NOMO-1 (cell line): ENCODE measurements around the gene WWOX.

ENCODE experiments used
- DNase-seq, 2 experiments: peaks; one replicate each; lab custom pipeline; 2025; ENCODE audit not compliant: unreplicated experiment in 2 of 2; lab: John Stamatoyannopoulos, UW

The WWOX gene

DNA sequence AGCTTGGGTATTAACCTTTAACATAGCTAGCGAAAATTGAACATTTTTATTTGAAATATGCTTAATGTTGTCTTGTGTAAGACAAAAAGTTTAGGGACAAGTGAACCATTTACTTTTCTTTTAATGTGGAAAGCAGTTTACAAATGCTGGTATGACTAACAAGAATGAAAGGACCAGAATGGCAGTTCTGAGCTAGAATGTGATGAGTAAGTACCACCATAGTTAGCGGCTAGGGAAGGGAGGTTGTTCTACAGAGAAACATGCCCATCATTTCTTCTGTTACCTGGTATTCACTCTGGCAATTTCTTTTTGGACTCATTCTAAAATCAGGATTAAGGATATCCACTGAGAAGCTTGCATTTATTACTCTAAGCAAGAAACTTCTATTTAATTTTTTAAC, 121.1 kb downstream of the WWOX start:
- no peak for DNase-seq

DNA sequence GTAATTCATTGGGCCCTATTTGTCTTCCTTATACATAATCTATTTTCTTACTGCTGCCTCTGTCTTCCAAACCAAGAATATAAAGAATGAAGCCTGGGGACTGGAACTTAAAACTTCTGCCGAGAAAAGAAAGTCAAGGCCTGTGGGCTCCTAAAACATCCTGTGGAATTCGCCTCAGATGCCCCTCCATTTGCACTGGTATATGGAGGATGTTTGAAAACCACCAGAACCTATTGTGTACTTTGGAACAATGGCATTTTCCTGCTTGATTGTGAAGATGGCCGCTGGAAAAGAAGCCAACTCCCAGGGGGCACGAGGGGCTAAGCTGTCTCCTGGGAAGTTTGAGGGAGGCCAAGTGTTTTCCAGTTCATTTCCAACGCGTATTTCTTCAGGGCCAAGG, 122.4 kb downstream of the WWOX start:
- no peak for DNase-seq

DNA sequence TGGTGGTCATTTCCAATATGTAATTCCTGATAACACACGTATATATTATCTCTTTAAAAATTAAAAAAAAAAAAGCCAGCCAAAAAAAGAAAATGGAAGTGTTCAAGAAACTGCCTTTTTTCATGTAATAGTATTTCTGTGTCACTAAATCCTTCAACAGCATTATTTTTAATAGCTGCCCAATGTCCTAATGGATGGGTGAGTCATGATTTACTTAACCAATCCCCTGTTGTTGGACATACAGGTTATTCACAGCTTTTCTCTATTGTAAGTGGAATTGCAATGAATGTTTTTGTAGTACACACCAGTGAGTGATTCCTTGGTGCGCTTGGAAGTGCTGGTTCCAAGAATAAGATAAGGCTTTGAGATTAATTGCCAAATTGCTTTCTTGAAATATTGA, 124.9 kb downstream of the WWOX start:
- no peak for DNase-seq

DNA sequence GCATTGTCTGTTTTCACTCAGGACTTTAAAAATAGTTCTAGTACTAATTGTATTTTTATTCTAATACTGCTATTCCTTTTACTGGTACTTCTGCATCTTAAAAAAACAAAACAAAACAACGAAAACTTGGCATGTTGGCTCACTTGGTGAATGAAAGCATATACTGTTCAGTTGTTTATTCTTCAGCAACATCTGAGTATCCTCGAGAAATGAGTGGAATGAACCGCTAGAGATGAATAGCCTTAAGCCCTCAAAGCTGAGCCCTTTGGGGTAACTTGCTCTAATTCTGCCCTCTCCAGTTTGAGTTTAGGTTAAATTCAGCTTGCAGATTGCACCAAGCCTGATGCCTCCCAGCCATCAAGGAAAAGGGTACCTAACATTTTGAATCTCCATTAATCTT, 126.5 kb downstream of the WWOX start:
- DNase-seq, result no peak

DNA sequence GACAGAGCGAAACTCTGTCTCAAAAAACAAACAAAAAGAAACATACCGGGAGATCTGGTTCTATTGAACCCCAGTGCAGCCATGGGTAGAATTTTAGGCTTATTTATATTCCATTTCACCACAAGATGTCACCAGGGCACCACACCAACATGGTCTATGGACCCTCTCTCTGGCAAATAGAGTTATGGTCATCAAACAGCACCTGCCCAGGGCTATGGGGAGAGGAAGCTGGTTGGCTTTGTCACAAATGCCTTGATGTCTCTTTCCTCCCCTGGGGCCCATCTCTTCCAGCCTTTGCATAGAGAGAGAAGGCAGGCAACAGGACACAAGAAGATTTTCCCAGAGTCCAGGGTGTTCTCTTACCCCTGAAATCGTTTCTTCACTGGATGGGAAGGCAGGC, 128.4 kb downstream of the WWOX start:
- DNase-seq, result no peak

DNA sequence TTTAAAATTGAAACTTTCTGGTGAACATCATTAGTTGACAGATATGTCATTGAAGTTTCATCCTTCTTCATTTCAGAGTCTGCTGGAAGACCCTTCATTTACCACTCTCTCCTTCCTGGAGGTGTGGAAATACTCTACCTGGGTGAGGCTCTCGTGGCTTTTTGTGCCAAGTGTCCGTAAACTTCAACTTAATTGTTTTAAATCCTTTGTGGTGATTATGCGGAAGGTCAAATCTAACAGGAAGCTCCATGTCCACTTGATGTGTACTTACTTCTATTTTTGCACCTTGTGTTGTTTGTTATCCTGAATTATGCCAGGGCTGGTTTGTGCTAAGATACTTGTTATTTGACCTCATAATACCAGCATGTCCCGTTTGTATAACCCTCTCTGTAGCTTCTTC, 129.2 kb downstream of the WWOX start:
- no peak for DNase-seq

DNA sequence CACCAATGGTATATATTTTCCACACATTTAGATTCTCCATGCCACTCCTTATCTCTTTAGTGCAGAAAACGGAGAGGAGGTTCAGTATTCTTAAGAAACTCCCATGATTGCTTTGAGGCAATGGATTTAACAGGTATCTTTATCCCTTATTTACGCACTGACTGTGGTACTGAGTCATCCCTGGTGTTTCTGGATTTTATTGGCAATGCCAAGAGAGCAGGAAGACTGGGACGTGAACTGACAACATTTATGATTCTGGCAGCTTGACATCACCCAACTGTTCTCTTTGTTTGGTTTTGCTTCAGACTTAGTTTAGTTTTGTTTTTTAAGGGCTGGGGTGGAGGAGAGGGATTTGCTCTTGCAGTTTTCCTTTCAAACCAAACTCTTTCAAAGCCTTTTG, 131.4 kb downstream of the WWOX start:
- DNase-seq, result no peak

DNA sequence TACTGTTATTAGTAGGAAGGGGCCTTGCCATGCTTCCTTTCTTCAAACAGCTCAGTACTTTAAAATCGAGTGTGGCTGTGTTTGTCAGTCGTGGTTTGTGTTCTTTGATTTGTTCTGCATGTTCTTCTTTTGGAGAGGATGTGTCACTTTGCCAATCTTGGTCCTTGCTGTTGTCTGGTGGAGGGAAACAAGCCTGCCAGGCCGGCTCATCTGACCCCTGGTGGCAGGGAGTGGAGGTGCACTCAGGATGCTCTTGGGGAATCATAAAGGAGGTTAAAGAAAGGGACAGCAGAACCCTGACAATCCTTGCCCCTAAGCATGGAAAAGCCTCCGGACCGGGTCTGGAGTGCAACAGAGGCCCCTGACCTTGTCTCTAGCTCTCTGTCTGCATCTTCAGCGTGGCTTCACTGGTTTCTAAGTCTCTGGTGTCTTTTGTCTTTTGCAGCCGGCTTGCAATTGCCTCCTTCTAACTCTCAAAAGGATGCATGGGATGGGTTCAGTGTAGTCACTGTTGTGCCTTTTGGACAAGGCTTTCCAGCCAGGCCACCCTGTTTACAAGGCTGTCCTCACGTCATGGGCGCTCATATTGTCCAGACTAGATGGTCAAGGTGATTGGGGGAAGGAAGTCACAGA, 135.8 kb downstream of the WWOX start:
- peak; percentile 48 to 66 for DNase-seq

DNA sequence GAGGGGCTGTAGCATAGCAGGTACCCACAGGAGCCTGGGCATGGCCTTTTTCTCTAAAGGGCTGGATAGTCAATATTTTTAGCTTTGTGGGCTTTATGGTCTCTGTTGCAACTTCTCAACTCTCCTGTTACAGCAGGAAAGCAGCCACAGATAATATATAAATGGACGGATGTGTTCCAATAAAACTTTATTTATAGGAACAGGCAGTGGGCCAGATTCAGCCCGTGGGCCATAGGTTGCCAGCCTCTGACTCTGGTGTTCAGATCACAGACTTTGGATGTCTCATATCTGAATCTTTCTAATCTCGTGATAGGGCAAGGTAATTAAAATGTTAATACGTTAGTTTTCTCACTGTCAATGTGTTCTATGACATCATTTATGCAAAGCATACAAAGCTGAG, 136.4 kb downstream of the WWOX start:
- no peak for DNase-seq

DNA sequence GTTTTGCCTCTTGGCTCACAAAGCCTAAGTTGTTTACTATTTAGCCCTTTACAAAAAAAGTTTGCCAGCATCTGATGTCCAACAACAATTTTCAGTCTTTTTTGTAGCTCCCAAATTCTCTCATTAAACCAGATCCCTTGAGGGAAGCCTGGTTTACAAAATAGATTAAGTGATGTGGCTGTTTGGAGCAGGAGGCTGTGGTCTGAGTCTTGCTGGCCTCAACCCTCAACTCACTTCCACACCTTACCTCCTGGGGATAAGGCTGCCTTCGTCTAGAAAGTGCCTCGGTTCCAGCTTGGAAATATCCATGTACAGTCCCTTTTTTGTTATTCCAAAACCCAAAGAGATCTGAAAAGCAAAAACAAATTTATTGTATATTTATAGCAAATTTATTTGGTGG, 138.4 kb downstream of the WWOX start:
- no peak for DNase-seq

DNA sequence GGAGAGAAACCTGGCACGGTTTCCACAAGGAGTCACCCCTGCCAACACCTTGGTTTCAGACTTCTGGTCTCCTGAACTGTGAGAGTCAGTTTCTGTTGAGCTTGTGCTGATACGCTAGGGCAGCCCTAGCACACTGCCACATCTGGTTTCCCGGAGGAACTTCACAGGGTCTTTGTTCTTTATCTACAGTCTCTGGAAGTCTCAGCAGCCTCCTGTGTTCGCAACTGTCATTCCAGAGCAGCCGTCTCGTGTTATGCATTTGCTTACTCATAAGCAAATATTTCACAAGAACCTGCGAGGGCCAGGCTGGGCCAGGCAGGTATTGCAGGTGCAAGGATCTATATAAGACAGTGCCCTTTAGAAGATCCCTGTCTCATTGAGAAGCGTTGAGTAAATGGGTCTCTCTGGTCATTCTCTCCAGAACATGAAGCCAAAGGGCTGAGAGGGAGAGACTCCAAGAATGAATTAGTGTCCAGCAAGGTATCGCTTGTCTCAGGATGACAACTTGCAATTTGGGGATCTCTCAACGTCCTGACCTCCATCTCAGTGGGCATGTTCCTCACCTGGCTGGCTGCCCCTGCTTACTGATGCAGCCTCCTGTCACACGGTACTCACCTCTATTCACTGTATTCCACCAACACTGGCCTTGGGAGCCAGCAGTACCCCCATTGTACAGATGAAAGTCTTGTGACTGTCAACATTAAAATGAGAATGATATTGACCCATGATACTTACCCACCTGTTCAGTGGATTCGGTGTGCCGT, 141.2 kb downstream of the WWOX start:
- no peak for DNase-seq

DNA sequence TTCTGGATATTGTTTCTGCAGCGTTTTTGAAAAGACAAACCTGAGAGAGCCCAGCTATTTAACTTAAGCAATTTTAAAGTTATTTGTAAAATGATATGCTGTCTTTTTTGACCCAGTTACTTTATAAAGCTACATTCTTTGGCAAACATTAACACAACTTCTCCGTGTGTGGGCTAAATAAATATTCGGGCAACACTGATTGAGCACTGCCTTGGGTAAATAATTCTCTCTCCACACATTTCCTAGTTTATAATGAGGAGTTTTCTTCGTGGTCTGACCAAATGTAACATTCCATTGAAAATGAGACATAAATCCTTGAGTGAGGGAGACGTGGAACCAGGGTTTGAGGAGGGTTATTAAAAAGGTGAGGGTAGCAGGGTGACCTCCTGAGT, 142.8 kb downstream of the WWOX start:
- no peak for DNase-seq

DNA sequence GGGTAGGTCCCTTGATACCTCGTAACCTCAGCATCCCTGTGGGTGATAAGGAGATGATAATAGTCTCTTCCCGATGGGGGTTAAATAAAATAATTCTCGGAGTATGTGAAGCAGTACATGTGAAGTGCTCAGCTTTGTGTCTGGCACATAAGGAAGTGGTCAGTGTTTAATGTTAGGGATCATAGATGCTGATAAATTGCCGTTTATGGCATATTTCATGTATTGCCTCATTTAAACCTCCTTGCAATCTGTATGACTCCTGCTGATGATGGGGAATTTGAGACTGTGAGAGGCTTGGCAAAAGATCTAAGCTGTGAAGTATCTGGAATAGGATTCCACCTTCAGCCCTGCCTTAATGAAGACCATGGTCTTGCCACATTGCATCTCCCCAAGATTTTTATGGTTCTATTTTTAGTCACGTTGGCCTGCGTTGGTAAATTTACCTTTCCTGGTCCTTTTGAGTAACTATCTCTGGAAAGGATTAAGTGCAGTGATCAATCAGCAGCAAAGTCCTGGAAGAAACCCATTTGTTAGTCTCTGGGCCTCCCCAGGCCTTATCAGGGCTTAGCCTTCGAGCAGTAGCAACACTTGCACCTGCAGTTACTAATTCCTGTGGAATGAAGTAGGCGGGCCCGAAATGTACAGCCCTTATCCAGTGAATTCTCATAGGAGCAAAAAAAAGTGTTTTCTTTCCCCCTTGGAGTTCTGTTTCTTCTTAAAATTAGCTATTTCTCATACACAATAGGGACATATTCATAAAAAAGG, 144.9 kb downstream of the WWOX start:
- DNase-seq, result no peak

DNA sequence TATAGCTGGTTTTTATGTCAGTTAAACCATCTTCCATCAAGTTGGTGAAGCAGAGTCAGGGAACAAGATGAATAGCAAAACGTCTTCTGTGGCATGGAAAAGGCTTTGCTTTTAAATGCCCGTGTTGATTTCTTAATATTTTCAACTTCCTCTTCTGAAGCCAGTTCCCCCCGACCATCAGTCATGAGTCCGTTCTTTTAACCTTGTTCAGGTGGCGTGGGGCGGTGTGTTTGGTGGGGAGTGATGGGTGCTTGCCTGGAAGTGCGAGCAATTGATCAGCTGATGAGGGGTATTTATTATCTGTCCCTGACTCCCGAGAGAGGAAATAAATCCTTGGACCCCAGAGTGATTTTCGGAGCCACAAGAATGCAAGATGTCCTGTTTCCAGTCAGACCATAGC, 147.1 kb downstream of the WWOX start:
- peak; percentile 9 to 32 for DNase-seq

DNA sequence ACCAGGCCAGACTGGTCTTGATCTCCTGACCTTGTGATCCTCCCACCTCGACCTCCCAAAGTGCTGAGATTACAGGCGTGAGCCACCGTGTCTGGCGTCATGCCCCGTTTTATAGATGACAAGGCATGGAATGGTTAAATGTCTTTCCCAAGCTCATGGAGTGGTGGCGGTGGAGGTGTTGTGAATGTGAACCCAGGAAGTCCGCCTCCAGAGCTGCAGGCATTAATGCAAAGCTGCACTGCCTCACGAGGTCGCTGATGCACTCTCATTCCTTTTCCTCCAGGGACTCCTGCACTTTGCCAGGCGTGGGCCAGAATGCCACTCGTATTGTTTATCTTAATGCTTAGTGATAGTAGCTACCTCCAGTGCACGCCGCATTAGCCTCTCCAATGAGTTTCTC, 149.6 kb downstream of the WWOX start:
- DNase-seq, result no peak

DNA sequence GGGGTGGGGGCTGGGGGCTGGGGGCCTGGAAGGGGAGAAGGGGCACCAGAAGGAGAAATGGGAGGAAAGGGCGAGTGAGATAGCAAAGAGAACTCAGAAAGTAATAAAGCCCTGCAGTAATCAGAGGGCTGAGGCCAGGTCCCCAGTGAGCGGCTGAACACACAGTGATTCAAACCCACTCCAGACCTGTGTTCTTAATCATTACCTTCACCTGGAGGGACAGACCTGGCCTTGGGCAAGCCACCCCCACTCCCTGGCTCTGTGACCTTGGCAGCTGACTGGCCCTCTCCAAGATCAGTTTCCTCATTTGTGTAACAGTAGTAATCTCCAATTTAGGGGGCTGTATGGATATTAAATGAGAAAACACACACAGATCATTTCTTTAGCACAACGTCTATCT, 150.4 kb downstream of the WWOX start:
- no peak for DNase-seq

DNA sequence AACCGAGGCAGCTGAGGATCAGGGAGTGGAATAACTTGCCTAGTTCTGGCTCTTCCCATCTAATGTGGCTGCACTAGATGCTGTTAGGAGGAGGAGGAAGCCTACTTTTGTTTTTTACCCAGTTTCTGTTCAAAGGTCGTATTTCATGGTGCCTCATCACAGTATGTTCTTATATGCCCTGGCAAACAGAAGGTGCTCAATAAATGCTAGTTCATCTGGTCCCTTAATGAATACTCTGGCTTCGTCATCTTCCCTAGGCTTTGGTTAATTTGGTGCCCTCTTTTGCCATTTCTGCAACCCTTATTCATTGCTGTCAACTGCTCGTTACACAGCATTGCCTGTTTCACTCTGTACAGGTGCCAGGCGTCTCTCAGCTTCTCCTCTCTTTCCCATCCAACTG, 151.7 kb downstream of the WWOX start:
- DNase-seq, result no peak

DNA sequence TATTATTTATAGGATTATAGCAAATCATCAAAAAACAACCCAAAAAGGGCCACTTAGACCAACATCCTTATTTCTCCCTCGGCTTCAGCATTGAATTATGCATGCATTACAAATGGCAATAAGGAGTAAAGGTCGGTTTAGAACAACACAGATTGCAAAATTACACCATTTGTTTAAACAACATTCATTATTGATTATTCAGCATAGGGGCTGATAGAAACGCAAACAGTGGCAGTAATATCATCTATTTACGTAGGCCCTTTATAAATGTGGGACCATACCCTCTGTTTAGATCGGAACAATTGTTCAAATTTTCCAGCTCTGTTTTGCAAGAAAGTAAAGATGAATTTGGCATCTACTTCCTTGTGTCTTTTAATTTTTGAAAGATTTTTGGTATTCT, 153.3 kb downstream of the WWOX start:
- no peak for DNase-seq

DNA sequence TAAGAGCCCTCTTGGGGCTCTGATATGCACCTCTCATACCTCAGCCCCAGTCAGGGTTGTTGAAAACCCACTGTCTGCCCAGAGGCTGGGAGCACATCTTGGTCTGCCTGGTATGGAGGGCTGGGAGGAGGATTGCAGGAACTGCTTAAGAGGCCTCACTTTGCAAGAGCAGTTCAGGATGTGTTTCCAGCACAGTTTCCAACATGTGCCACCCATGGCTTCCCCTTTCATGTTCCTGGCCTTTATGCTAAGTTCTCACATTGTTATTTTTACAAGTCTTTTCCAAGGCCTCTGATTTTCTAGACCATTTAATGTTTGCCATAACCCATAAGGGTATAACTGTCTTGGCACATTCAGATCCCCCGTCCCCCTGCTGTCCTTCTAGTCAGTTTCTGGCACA, 155.4 kb downstream of the WWOX start:
- DNase-seq, result no peak

DNA sequence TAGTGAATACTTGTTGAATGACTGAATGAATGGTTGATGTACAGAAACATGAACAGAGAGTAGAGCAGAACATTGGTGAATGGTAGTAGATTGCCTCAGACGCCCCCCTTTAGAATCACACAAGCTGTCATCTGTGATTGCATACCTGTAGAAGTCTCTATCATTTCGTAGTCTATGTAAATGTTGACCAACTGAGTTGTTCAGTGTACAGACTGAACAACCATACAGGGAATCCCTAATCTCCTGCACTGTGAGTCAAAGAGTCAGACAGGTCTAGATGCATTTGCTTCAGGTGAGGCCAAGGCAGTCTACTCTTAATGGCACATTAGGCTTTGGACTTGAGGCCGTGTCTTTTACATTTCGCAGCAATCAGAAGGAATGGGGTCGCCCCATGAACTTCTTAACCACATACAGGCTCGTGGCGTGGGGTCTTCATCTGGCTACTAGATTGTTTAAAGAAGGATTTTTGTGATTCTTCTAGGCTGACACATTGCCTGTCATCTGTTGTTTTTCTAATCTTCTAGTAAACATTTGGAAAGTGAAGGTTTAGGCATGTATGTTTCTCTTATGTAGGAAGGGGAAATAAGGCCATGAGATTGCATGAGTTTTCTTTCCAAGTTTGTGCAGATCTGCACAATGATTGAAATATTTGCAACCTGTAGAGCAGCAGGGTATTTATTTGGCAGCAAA, 157.4 kb downstream of the WWOX start:
- no peak for DNase-seq

DNA sequence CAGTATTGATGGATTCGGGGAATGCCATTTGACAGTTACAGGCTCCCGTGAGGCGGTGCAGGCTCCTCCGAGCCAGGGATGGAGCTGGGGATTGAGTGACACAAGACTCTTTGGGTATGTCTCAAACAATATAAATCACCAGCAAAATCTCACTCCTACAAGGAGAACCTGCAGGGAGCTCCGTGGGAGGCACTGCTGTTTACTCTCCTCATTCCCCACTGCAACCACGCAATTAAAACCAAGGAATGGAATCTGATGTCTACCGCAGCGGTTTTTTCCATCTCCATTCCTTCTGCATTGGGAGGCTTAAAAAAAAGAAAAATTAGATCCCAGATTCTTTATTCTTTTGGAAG, 157.9 kb downstream of the WWOX start:
- no peak for DNase-seq
